Calu3 (cell line): ENCODE results near the gene ARID1B. TPM values are rescaled to one million over a fixed set of nuclear protein-coding genes. Genes with fewer than 3 reads are reported as not detected.

Experiments used
- BruUV-seq: library from RNA; stranded (reverse); fragments of 400-500 nt; replicated peaks from 2 replicates; lab custom pipeline; 2021; lab: Mats Ljungman, UMichigan
- CTCF ChIA-PET: fragments of 300-600 bp; sonication (Branson Sonifier 250); formaldehyde crosslinking; loops from one replicate; lab custom pipeline; 2022; ENCODE audit warnings: antibody characterized with exemption; lab: Charles Lee
- DNase-seq: peaks from one replicate; pipeline ENCODE4 v3.0.0; 2022
- H3K27ac Mint-ChIP-seq: one replicate; pipeline ENCODE4 v1.8.0; 2022; ENCODE audit warnings: mixed read lengths; ENCODE audit not compliant: unreplicated experiment
- H3K27me3 Mint-ChIP-seq: one replicate; pipeline ENCODE4 v1.8.0; 2022; ENCODE audit warnings: mixed read lengths; ENCODE audit not compliant: unreplicated experiment
- H3K36me3 Mint-ChIP-seq: one replicate; pipeline ENCODE4 v1.8.0; 2022; ENCODE audit warnings: mild to moderate bottlenecking, moderate library complexity, mixed read lengths; ENCODE audit not compliant: insufficient read depth, unreplicated experiment
- H3K4me1 Mint-ChIP-seq: one replicate; pipeline ENCODE4 v1.8.0; 2022; ENCODE audit warnings: mild to moderate bottlenecking, low read depth, mixed read lengths; ENCODE audit not compliant: unreplicated experiment
- H3K4me3 Mint-ChIP-seq: one replicate; pipeline ENCODE4 v1.8.0; 2022; ENCODE audit warnings: mild to moderate bottlenecking, low read depth, moderate library complexity, mixed read lengths; ENCODE audit not compliant: unreplicated experiment
- H3K9me3 Mint-ChIP-seq: one replicate; pipeline ENCODE4 v1.8.0; 2022; ENCODE audit warnings: low read depth, mixed read lengths; ENCODE audit not compliant: unreplicated experiment
- CTCF ChIP-seq: fragments of 200-600 bp; IDR thresholded peaks from one replicate; pipeline ENCODE4 v1.8.0; 2022; ENCODE audit warnings: antibody characterized with exemption; ENCODE audit not compliant: unreplicated experiment
- intact Hi-C: fragments of 100-400 bp; cut with micrococcal nuclease; formaldehyde crosslinking; loops from one replicate; pipeline ENCODE4 v1.10.0; 2022; ENCODE audit not compliant: unreplicated experiment
- total RNA-seq: library from RNA; stranded (reverse); gene quantifications from 2 replicates; pipeline ENCODE4 v1.2.3, GENCODE V29; 2022

ARID1B gene
- total RNA-seq, 1 experiment from 2014 or later, result 53.5 TPM

- Mint-ChIP-seq H3K4me1 (no peaks in the 10 kb centered on the region), H3K36me3 (no peaks in the 10 kb centered on the region), H3K9me3 (no peaks in the 10 kb centered on the region), H3K27ac (no peak overlapping the region), H3K27me3 (no peaks in the 10 kb centered on the region), H3K4me3 (no peak overlapping the region)
- no TSS peak for BruUV-seq
- intact Hi-C loops, result no loop called here
- CTCF ChIA-PET, result no interaction called here
- DNase-seq, result no peak
- TF ChIP-seq CTCF, result no peak
These were observed 68.4 kb downstream of the ARID1B start for GRCh38 chr6:156845454-156846155.

- BruUV-seq, result no TSS peak
- Mint-ChIP-seq H3K4me3 (no peak overlapping the region), H3K27me3 (no peaks in the 10 kb centered on the region), H3K4me1 (no peaks in the 10 kb centered on the region), H3K36me3 (no peaks in the 10 kb centered on the region), H3K27ac (no peak overlapping the region), H3K9me3 (no peaks in the 10 kb centered on the region)
- intact Hi-C loops, result no loop called here
- no peak for DNase-seq
- CTCF ChIA-PET, result interaction anchor here (1.2 kb wide), 1 partner anchor 199 kb away, joined by 3 read pairs; no protein-coding TSS in a partner anchor
- TF ChIP-seq CTCF, result no peak
These were observed 69.8 kb downstream of the ARID1B start for GRCh38 chr6:156846845-156847599.

- CTCF ChIA-PET, result no interaction called here
- TF ChIP-seq CTCF, result no peak
- BruUV-seq, result no TSS peak
- no peaks in the 10 kb centered on the region for H3K27me3 Mint-ChIP-seq
- no peak overlapping the region for H3K4me3 Mint-ChIP-seq
- DNase-seq, result no peak
- no peak overlapping the region for H3K27ac Mint-ChIP-seq
- intact Hi-C loops, result no loop called here
- no peaks in the 10 kb centered on the region for H3K4me1 Mint-ChIP-seq
- no peaks in the 10 kb centered on the region for H3K9me3 Mint-ChIP-seq
- no peaks in the 10 kb centered on the region for H3K36me3 Mint-ChIP-seq
These were observed 70.9 kb downstream of the ARID1B start for GRCh38 chr6:156848123-156848522.

- TF ChIP-seq CTCF, result no peak
- Mint-ChIP-seq H3K36me3 (no peaks in the 10 kb centered on the region), H3K27me3 (no peaks in the 10 kb centered on the region), H3K27ac (no peak overlapping the region), H3K4me3 (no peak overlapping the region), H3K9me3 (no peaks in the 10 kb centered on the region), H3K4me1 (no peaks in the 10 kb centered on the region)
- CTCF ChIA-PET, result no interaction called here
- intact Hi-C loops, result no loop called here
- DNase-seq, result no peak
- no TSS peak for BruUV-seq
These were observed 71.4 kb downstream of the ARID1B start for GRCh38 chr6:156848533-156848932.
